Measurements from ENCODE around the gene GCA.

The GCA gene

GRCh38 chr2:162343824-162344616, at the start of gene GCA:
Gene GCA (plus strand): TSS chr2:162344132. CDS start chr2:162344249, 117 bp downstream.
- DNase-seq (ENCODE audit: low read depth), result peak; percentile 51

DNA sequence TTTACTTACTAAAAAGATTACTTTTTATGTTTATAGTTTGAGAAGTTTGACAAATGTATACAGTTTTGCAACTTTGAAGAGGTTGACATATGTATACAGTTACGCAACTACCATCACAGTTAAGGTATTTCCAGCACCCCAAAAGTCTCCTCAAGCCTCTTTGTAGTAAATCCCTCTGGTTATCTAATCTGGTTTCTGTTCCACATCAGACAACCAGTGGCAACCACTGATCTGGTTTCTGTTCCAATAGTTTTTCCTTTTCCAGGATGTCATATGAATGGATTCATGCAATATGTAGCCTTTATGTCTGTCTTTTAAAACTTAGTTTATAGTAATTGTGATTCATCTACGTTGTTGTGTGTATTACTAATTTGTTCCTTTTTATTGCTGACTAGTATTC, 48.9 kb upstream of the GCA start:
- DNase-seq (ENCODE audit: low read depth), result no peak

DNA sequence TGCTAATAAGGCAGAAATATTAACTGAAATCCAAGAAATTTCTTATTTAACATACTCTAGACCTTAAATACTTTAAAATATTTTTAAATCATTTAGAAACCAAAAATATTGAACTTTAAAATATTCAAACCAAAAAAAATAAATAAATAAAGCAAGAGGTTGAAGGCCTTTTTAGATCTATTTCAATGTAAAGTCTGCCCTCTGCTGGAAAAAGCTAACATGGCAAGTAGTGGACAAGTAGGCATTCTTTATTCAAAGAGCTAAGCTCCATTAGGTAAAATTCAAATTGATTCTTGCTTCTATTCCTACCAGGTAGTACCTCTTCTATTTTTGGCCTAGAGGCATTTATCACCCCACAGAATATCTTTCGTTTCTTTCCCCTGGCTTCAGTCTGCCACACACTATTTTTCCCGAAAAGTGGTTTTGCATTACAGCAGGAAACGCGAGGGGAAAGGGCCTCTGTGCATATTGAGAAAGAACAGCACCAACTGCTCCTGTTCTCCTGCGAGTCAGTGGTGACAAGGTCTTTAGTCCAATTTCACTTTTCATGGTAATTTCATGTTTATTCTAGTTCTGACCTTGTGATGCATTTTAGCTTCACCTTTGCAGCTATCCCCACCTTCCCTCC, 45.9 kb upstream of the GCA start:
- DNase-seq (ENCODE audit: low read depth), result no peak

DNA sequence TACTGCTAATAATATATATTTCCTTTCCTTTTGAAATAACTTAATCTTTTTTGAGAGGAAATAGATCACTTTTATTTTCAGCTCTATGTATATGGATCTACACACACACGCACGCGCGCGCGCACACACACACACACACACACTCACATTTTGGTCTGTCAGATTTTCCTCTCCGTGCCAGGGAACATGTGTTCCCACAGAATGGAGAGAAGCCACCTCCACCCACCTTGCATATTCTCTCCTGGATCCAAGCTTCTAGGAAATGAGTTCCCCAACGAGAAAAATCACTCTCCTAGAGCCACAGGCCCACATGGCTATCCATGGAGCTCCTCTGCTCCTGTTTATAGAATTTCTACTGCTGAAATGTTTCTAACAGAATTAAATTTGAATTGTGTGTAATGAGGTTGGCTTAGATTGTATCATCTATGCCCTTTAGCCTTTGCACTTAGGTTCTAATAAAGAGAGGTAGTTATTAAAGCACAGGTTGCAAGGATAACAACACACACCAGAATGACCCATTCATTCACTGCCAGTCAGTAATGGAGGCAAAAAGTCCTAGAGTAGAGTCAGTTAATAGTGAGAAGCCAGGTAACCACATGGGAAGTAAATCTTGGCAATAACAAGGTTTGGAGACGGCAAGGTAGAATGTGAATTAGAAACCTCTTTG, 45.1 kb upstream of the GCA start:
- no peak for DNase-seq (ENCODE audit: low read depth)

- DNase-seq (ENCODE audit: low read depth), result no peak
Observed at GRCh38 chr2:162300266-162300665, 43.7 kb upstream of the GCA start.

DNA sequence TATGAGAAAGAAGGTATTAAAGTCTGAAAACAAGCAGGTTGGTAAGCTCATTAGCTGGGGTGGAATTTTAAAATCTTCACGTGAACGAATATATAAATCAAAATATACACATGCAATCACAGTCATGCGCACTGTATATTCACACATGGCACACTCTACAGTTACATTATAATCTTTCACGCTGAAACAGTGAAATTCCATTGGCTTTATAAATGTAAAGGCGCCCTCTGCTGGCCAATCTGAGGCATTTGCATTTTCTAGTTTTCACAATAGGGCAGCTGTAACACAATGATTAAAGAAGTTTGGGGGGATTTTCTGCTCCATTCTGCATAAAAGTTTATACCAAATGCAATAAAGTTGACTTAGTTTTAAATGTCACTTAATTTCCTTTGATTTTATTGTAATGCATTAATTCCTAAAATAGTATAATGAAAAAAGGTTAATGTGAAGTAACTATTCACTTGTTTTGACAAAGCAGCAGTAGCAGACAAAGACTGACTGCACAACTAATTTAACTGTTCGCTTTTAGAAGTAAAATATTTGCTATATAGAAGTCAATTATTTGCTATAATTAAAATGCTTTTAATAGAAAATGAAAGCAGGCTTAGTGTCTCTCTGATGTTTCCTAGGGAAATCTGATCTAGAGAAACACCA, 42.7 kb upstream of the GCA start:
- DNase-seq (ENCODE audit: low read depth), result no peak

- DNase-seq (ENCODE audit: low read depth), result no peak
Observed at GRCh38 chr2:162301877-162302276, 42.1 kb upstream of the GCA start.

GRCh38 chr2:162305901-162306300, 38.0 kb upstream of the GCA start:
- no peak for DNase-seq (ENCODE audit: low read depth)

DNA sequence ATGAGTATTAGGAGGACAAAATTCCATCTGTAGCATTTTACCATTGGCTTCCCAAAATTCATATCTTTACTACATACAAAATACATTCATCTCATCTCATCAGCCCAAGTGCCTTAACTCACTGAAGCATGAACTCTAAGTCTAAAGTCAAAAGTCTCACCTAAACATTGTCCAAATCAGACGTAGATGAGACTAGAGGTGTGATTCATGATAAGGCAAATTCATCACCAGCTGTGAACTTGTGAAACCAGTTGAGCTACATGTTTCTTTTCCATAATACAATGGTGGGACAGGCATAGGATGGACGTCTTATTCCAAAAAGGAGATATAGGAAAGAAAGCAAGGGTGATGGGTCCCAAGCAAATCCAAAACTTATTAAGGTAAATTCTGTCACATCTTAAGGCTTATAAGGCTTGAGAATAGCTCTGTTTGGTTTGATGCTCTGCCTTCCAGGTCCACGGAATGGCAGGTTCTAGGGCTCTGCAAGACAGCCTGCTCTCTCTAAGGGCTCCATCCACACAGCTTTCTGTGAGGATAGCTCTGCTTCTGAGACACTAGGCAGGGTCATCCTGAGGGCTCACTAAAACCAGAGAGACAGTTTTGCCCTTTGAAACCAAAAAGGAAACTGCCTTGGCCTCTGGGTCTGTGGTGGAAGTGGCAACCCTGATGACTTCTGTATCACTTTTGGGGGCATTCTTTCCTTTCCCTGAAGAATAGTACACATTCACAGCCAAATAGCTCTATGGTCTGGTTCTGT, 35.0 kb upstream of the GCA start:
- no peak for DNase-seq (ENCODE audit: low read depth)

- DNase-seq (ENCODE audit: low read depth), result no peak
Observed at GRCh38 chr2:162312853-162313252, 31.1 kb upstream of the GCA start.

DNA sequence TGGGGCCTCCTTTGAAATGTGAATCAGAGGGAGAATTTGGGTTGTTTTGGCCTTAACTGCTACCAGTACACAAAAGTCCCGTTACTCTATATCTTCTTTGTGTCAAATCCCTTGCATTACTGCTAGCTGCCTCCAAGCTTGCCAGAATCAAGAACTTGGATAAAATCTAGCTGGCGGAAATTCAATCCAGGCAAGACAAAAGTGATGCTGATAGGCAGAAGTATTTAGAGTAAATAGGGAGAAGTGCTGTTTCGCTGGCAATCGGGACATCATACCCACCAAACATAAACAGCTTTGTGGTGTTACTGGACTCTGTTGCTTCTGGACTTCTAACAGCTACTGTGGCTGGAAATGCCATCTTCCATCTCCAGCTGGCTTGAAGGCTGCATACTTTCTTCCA, 28.0 kb upstream of the GCA start:
- no peak for DNase-seq (ENCODE audit: low read depth)

GRCh38 chr2:162316590-162316989, 27.3 kb upstream of the GCA start:
- no peak for DNase-seq (ENCODE audit: low read depth)

DNA sequence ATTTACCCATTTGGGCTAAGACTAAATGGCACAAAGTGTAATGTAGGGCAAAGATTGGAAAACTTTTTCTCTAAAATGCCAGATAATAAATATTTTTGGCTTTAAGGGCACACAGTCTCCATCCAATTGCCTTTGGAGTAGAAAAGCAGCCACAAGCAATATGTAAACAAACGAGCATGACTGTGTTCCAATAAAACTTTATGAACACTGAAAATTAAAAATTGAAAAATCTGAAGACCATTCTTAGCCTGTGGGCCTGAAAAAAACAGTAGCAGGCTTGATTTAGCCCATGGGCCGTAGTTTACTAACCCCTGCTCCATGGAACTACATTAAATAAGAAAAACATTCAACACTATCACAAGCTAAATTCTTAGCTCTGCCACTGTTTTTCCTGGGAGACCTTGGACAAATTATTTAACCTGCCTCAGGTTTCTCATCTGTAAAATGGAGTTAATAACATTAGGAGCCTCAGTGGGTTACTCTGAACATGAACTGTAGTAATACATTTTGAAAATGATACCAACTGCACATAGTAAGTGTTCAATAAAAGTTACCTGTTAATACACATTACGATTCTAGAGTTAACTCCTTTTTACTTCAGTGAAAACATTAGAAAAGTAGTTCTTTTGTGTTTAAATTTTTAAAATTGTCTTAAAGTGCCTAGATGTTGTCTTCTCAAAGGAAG, 26.7 kb upstream of the GCA start:
- DNase-seq (ENCODE audit: low read depth), result no peak

GRCh38 chr2:162317861-162318327, 26.0 kb upstream of the GCA start:
- DNase-seq (ENCODE audit: low read depth), result no peak

GRCh38 chr2:162318328-162319180, 25.4 kb upstream of the GCA start, which contains the start of gene IFIH1:
Gene IFIH1 (minus strand): TSS chr2:162318684. CDS start chr2:162318307, 377 bp downstream.
- peak; percentile 17 for DNase-seq (ENCODE audit: low read depth)

DNA sequence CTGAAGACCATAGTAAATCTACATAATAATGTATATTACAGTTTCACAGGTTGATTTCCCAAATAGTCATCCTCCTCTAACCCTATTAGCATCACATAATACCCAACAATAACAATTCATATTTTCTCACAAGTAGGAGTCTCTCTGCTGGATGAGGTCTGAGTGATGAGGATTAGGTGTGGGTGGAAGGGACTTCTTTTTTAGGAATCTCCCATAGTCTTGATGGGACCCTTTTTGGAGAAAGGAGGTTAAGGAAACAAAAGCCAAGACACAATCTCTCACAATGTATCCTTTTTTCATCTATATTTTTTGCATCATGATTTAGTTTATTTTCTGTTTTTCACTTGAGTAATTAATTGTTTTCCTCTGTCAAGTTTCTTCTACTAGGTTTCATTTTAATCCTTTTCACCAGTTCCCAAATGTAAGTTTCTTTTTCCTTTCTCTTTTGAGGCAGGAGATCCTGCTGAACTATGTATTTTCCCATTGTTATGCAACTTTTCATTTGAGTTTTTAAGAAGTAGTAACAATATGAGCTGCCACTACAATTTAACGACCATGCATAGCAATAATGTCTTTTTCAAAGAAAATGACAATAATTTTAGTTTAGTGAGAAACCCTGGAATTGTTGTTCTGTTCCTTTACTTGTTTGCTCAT, 22.9 kb upstream of the GCA start:
- DNase-seq (ENCODE audit: low read depth), result no peak

DNA sequence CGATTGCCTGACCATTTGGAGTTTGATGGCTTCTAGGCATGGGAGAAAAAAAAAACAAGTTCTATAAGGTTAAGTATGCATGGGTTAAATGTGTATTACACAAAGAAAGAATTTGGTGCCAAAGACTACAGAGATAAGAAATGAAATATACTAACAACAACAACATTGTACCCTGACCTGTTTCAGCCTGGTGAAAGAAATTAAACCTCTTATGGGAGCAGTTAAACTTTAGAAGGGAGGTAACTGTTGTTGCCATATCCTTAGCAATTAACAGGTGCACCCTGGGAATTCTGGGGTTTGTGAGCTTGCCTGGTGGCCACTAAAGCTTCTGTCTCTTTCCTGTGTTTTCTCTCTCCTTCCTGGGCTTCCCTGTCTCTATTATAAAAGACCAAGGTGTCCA, 19.0 kb upstream of the GCA start:
- no peak for DNase-seq (ENCODE audit: low read depth)

- DNase-seq (ENCODE audit: low read depth), result no peak
Observed at GRCh38 chr2:162327134-162327769, 16.7 kb upstream of the GCA start.

- DNase-seq (ENCODE audit: low read depth), result no peak
Observed at GRCh38 chr2:162327806-162328205, 16.1 kb upstream of the GCA start.

All from HS-27A (cell line).